Bronchial epithelial cell (primary cell): ENCODE measurements around the gene PSMD5. TPM values are rescaled to one million over a fixed set of nuclear protein-coding genes. Genes with fewer than 3 reads are reported as not detected.

ENCODE experiments used
- DNase-seq: peaks from one replicate; pipeline ENCODE4 v3.0.0-alpha.2; 2010; ENCODE audit warnings: low read depth
- FAIRE-seq: peaks from 2 replicates; lab custom pipeline; 2011; peaks lifted over from hg19 to GRCh38; lab: Jason Lieb, UNC
- H3K27me3 ChIP-seq: 2 replicates; pipeline ENCODE4 v1.5.1; 2011; ENCODE audit warnings: low read length; ENCODE audit not compliant: control insufficient read depth, insufficient read depth
- H3K36me3 ChIP-seq: 2 replicates; pipeline ENCODE4 v1.5.1; 2011; ENCODE audit warnings: low read length; ENCODE audit not compliant: control insufficient read depth, insufficient read depth
- H3K4me3 ChIP-seq: 2 replicates; pipeline ENCODE4 v1.5.1; 2011; ENCODE audit warnings: mild to moderate bottlenecking, low read depth, low read length, control low read depth
- total RNA-seq: library from RNA; depleted of rRNA; stranded (reverse); fragments of >200 nt; gene quantifications from 2 replicates; pipeline ENCODE4 v1.2.1, GENCODE V29; 2014
- TF ChIP-seq, protein P1 (sequence below): IDR thresholded peaks from 2 replicates; pipeline ENCODE4 v1.5.1; 2011; ENCODE audit warnings: mild to moderate bottlenecking, moderate library complexity, low read length, control low read depth, inconsistent platforms; ENCODE audit not compliant: insufficient read depth, severe bottlenecking

Gene PSMD5
- total RNA-seq, 1 donor from 2014 or later: 12.4 TPM

- TF ChIP-seq, protein P1, sequence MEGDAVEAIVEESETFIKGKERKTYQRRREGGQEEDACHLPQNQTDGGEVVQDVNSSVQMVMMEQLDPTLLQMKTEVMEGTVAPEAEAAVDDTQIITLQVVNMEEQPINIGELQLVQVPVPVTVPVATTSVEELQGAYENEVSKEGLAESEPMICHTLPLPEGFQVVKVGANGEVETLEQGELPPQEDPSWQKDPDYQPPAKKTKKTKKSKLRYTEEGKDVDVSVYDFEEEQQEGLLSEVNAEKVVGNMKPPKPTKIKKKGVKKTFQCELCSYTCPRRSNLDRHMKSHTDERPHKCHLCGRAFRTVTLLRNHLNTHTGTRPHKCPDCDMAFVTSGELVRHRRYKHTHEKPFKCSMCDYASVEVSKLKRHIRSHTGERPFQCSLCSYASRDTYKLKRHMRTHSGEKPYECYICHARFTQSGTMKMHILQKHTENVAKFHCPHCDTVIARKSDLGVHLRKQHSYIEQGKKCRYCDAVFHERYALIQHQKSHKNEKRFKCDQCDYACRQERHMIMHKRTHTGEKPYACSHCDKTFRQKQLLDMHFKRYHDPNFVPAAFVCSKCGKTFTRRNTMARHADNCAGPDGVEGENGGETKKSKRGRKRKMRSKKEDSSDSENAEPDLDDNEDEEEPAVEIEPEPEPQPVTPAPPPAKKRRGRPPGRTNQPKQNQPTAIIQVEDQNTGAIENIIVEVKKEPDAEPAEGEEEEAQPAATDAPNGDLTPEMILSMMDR: no peak
- FAIRE-seq (no peak), DNase-seq (peak; percentile 87)
- no peaks in the 10 kb centered on the region for H3K27me3 ChIP-seq
- peaks cover 10% of the 10 kb centered on the region for H3K36me3 ChIP-seq
- H3K4me3 ChIP-seq: peak overlapping the region; percentile 29
These were observed 25.6 kb upstream of the PSMD5 start for GRCh38 chr9:120868339-120868675.

GRCh38 chr9:120867676-120868338 is 25.1 kb upstream of the PSMD5 start:
- Histone ChIP-seq H3K36me3 (peaks cover 10% of the 10 kb centered on the region), H3K4me3 (no peak overlapping the region), H3K27me3 (no peaks in the 10 kb centered on the region)
- FAIRE-seq (no peak), DNase-seq (no peak)
- TF ChIP-seq, protein P1: no peak

DNA sequence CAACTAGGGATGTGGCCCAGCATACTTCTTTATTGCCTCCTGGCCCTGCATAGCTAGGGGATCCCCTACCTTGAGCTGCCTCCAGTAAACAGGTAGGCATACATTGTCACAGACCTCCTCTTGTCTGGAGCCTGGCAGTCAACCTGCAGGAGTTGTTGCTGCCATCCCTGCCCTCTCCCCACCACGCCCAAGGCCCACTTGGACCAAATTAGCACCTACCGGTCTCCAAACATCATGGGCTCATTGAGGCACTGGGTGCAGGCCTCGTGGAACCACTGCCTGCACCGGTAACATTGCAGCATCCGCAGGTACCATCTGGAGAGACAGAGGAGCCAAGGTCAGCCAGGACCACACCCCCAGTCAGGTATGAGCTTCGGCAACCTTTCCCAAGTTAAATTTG is 23.9 kb upstream of the PSMD5 start:
- Histone ChIP-seq H3K4me3 (no peak overlapping the region), H3K36me3 (peaks cover 11% of the 10 kb centered on the region), H3K27me3 (no peaks in the 10 kb centered on the region)
- TF ChIP-seq, protein P1: no peak
- FAIRE-seq (no peak), DNase-seq (no peak)

GRCh38 chr9:120865809-120866208 is 23.1 kb upstream of the PSMD5 start:
- H3K27me3 ChIP-seq: no peaks in the 10 kb centered on the region
- H3K4me3 ChIP-seq: no peak overlapping the region
- DNase-seq (no peak), FAIRE-seq (no peak)
- peaks cover 11% of the 10 kb centered on the region for H3K36me3 ChIP-seq
- TF ChIP-seq, protein P1: no peak

GRCh38 chr9:120865176-120865575 is 22.5 kb upstream of the PSMD5 start:
- Histone ChIP-seq H3K36me3 (peaks cover 13% of the 10 kb centered on the region), H3K27me3 (no peaks in the 10 kb centered on the region), H3K4me3 (no peak overlapping the region)
- DNase-seq (no peak), FAIRE-seq (no peak)
- TF ChIP-seq, protein P1: no peak

DNA sequence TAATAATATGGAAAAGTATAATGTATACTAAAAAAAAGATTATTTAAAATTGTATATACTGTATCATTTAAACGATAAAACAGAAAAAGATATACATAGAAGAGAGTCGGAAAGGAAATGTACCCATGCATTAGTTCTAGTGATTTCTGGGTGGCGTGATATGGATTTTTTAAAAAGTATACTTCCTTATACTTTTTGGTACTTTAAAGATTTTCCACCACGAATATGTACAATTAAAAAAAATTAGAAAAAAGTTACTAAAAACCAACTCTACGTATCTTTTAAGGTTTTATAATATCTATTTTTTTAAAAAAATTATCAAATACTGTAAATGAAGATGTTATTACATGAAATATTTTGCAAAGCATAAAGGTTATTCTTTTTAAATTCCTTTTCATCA is 22.0 kb upstream of the PSMD5 start:
- TF ChIP-seq, protein P1: no peak
- DNase-seq (no peak), FAIRE-seq (no peak)
- no peak overlapping the region for H3K4me3 ChIP-seq
- H3K27me3 ChIP-seq: no peaks in the 10 kb centered on the region
- H3K36me3 ChIP-seq: peaks cover 14% of the 10 kb centered on the region
